HG03378 (cell line): ENCODE results near the gene ADO.
"Not testable (repeated sequence)": the region's sequence is repeated elsewhere in the genome, so short reads cannot be mapped to it uniquely, and the experiment has no call there.

Experiments used
- ATAC-seq: cut with Tn5 transposase; IDR thresholded peaks from one replicate; pipeline ENCODE4 v1.9.1; 2021; ENCODE audit warnings: mild to moderate bottlenecking, moderate library complexity; ENCODE audit not compliant: unreplicated experiment

ADO gene

DNA sequence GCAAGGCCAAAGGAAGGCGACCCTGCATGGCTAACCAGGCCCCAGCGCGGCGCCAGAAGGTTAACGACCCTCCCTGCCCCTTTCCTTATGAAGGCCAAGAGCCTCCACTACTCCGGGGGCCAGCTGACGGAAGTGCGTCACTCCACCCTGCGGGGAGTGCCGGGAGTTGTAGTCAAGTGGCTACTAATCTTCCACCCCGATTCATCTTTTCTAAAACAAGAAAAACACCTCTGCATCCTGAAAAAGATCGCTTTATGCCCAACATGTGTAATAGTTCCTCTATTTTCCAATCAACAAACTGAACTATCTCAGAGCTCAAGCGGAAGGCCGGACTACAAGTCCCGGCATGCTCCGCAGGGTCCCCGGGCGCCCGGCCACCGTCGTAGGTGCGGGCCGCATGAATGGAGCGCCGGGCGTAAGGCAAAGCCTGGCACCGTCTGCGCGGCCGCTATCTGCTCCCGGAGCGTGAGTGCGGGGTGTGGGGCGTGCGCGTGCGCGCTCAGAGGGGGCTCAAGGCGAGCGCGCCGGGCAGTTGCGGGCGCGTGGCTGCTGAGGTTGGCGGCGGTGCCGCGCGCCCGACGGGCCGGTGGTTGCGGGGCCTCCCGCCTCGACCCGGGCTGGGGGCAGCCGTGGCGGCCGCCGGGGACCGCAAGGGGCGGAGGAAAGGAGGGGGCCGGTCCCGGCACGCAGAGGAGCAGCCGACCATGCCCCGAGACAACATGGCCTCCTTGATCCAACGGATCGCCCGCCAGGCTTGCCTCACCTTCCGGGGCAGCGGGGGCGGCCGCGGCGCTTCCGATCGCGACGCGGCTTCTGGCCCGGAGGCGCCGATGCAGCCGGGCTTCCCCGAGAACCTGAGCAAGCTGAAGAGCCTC lies at the start of gene ADO:
TSS of gene ADO (plus strand) at position 365 of the 875 bp plus-strand sequence. CDS start at position 705, 340 bp downstream.
- ATAC-seq, result peak; percentile 80

DNA sequence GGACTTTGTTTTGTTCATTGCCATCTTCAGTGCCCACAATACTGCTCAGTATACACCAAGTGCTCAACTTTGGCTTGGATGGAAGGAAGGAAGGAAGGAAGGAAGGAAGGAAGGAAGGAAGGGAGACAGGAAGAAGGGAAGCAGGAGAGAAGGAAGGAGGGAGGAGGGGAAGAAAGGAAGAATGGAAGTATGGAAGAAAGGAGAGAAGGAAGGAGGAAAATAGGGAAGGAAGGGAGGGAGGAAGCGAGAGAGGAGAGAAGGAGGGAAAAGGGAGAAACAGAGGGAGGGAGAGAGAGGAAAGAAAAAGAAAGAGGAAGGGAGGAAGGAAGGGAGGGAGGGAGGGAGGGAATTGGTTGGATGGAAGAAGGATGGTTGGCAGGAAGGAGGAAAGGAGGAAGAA lies 49.6 kb upstream of the ADO start:
- ATAC-seq, result no peak

GRCh38 chr10:62755662-62756653 lies 48.6 kb upstream of the ADO start:
- ATAC-seq, result no peak

GRCh38 chr10:62759599-62760175 lies 44.8 kb upstream of the ADO start:
- ATAC-seq, result no peak

DNA sequence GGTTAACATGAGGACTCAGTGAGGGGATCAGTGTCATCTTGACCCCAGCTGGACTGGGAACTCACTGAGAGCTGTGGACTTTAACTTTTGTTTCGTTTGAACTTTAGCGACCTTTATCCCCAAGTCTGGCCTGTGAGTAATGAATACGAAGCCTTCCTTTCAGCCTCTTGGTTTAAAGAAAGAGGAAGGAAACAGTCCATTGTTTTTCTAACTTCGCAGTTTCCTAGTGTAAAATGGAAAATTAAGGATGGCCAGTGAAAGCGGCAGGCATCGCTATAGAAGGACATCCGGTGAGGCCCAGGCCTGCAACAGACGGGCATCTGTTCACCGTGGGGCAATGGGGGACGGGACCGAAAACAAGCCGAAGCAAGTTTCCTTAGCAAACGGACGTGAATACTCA lies 44.1 kb upstream of the ADO start:
- ATAC-seq, result no peak

- ATAC-seq, result no peak
Observed at GRCh38 chr10:62761115-62761514, 43.4 kb upstream of the ADO start.

DNA sequence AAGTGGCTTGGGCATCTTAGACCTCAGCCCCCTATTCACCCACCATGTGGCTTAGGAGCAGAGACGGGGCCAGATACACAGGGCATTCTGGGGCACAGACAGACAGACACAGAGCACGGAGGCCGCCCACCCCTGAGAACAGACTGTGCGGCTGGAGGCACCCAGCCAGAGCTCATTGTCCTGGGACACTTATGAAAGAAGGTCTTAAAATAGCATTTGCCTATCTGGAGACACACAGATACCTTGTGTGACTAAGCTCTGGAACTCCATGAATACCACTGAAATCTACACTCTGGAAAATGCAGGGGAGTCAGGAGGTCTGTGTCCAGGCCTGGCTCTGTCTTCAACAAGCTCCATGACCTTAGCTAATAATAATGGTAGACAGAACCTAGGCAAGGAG lies 41.4 kb upstream of the ADO start:
- ATAC-seq, result no peak

DNA sequence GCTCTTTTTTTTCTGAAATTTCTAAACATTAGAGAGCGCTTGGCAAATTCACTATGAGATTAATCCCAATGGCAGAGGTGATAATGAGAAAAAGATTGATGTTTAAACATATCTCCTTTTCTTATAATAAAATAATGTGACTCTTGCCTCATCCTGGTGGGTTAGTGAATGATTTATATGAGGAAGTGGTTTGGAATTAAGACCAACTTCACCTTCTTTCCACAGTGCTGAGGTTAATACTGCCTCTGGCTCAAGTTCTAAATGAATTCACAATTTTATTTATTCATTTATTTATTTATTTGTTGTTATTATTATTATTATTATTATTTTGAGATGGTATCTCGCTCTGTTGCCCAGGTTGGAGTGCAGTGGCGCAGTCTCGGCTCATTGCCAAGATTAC lies 40.5 kb upstream of the ADO start:
- no peak for ATAC-seq

DNA sequence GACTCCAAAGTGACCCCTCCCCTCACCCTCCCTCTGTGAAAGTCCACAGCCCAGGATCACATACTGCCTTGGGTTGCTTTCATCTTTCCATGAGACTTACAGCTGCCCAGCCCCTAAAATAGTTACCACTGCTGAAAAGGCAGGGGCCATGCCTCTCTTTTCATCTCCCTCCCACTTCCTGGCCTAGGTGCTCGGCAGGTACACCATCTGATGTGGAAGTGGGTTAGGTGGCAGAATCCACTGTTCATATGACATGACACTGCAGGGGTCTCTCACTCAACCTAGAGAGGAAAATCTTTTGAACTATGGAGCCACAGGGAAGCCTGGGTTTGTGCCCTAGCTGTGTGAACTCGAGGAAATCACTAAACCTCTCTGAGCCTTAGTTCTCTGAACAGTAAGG lies 38.8 kb upstream of the ADO start:
- ATAC-seq, result no peak

GRCh38 chr10:62766386-62766785 lies 38.1 kb upstream of the ADO start:
- ATAC-seq, result no peak

- ATAC-seq, result no peak
Observed at GRCh38 chr10:62769574-62770242, 34.8 kb upstream of the ADO start.

DNA sequence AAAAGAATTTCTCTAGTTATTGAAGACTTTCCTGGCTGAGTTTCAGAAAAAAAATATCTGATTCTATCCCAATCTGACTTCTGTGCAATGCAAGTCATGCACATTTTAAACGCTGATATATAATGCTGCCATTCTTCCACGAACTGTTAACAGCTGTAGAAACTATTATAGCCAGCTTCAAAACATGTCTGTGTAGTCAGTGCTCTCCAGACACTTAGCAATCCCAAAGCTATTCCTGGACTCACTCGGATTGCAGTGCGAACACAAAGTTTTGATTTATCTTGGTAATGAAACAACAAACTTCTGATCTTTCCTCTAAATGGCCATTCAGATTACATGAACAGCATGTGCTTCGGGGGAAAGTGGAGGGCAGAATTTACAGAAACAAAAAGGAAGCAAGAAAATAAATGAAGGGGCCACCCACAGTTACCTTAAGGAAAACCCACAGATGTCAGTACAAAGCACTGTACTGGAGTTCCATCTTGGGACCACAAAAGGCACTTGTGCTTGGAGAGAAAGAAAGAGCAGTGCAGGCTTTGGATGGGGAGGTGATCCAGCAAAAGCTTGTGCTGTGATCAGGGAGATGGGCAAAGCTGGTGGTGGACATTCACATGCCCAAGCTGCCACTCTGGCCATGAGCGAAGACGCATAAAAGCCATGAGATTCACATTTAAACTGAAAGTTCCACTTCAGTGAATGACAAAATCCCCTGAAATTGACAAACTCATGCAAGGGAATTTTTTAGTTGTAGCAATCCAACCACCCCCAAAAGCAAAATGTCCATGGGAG lies 32.1 kb upstream of the ADO start:
- ATAC-seq, result no peak

GRCh38 chr10:62778125-62778524 lies 26.4 kb upstream of the ADO start:
- peak; percentile 58 for ATAC-seq

DNA sequence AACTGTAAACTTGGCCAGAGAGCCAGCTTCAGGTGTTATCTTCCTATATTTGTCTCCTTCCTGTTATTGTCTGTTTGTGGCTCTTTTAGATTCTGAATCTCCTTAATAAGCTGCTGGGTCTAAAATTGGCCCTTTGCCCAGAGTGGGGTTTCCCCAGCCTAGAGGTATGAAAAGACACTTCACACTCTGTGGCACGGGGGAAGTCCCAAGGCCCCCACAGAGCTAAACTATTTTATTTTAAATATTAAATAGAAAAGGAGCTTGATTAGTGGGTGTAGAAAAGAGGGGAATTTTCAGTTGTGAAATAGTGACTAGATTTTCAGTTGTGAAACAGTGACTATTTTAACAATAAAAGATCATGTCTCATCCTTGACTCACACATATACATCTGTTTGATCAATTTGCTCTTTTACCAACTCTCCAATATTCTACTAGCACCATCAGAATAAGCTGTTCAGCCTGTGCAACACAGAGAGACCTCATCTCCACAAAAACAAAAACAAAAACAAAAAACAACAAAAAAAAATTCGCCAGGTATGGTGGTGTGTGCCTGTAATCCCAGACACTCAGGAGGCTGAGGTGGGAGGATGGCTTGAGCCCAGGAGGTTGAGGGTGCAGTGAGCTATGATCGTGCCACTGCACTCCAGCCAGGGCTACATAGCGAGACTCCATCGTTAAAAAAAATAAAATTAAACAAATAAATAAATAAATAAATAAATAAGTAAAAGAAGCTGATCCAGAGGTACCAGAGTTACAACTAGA lies 24.9 kb upstream of the ADO start:
- peak; percentile 94 for ATAC-seq

- not testable (repeated sequence) for ATAC-seq
Observed at GRCh38 chr10:62784537-62784936, 20.0 kb upstream of the ADO start.

- not testable (repeated sequence) for ATAC-seq
Observed at GRCh38 chr10:62788285-62788684, 16.2 kb upstream of the ADO start.

GRCh38 chr10:62788861-62789467 lies 15.6 kb upstream of the ADO start:
- no peak for ATAC-seq

DNA sequence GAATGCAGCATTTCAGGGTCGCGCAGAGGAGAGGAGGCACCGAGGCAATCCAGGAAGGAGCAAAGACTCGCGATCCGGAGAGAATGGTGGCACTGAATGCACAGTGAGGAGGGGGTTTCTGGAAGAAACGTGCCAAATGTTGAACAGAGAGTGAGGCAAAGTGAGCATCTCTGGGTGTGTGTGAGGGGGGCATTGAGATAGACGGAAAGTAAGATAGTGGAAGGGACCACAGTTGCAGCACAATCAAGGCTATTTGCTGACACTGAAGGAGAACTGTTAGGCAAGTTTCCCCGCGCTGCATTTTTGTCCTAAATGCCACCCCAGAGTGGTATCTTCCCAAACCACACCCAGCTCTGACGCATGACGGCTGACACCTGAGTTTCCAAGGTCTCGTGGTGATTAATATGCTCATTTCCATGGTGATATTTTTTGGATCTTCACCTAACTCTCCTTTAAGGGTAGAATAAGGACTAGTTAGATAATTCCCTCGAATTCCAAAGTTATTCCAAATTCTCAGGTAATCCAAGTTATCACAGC lies 14.4 kb upstream of the ADO start:
- no peak for ATAC-seq
